Endometrial microvascular endothelial cells (primary cell): Measurements from ENCODE around the gene HERC2. TPM values are rescaled to one million over a fixed set of nuclear protein-coding genes. Genes with fewer than 3 reads are reported as not detected.
"Not testable (repeated sequence)": the region's sequence is repeated elsewhere in the genome, so short reads cannot be mapped to it uniquely, and the experiment has no call there.

Source experiments
- in situ Hi-C: cut with HindIII; loops from 2 replicates; pipeline ENCODE4 v1.10.0; 2017; ENCODE audit warnings: low sequenced_read_pairs, low pct_unique_long_range_greater_than_20kb; ENCODE audit errors: inconsistent ontology term
- total RNA-seq: library from RNA; depleted of rRNA; stranded (reverse); fragments of >200 nt; gene quantifications from one replicate; pipeline ENCODE4 v1.2.3, GENCODE V29; 2015; ENCODE audit errors: inconsistent ontology term

HERC2 gene
- total RNA-seq, 1 donor from 2014 or later: 83.4 TPM

DNA sequence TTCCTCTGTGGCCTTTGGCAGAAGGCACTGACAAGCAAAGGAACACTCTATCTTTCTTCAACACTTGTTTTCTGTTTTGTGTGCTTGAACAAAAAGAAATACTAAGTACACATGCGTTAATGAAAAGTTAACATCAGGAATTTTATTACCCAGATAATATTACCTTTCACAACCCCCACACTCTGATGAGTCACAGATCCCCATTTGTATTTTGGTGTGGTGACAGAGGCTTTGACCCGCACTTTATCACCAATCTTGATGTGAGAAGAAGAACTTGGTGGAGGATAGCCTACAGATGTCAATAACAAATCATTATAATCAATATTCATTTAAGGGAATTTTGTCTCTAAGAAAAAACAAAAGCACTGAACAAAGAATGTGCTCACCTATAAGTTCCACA lies 123.8 kb downstream of the HERC2 start:
- in situ Hi-C loops: not testable (repeated sequence)

DNA sequence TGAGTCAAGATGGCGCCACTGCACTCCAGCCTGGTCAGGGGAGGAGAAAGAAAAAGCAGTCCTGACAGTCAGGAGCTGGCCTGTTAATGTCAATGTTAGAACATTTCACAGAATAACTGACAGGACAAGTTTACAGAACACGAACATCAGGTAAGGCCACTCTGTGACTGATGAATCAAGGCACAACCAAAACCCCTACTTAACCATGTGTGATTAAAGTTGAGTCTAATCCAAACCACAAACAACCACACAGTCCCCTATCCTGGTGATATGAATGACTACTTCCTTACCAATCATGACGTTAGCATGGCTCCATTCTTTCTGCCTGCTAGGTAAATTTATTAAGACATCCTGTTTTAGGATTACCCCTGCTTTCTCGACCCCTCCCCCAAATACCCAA lies 124.3 kb downstream of the HERC2 start:
- in situ Hi-C loops: not testable (repeated sequence)

GRCh38 chr15:28196581-28196980 lies 125.4 kb downstream of the HERC2 start:
- in situ Hi-C loops: not testable (repeated sequence)

DNA sequence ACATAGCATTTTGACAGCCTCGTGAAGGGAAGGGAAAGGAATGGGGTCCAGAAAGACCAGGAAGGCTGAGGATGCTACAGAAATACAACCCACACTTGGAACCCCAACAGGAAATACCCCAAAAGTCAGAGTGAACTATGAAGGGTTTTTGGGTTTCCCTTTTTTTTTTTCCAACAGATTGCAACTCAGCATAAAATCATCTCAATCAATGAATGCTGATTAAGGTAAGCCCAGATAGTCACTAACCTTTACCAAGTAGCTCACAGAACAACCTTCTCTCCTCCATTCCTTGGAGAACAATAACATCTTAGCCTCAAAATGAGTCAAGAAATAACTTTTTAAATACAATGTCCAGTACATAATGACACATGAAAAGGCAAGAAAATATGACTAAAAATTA lies 129.2 kb downstream of the HERC2 start:
- in situ Hi-C loops: no loop called here

- in situ Hi-C loops: no loop called here
These were observed 130.1 kb downstream of the HERC2 start for GRCh38 chr15:28191832-28192231.

- in situ Hi-C loops: no loop called here
These were observed 131.4 kb downstream of the HERC2 start for GRCh38 chr15:28190391-28191174.

- in situ Hi-C loops: no loop called here
These were observed 136.7 kb downstream of the HERC2 start for GRCh38 chr15:28185148-28185895.

DNA sequence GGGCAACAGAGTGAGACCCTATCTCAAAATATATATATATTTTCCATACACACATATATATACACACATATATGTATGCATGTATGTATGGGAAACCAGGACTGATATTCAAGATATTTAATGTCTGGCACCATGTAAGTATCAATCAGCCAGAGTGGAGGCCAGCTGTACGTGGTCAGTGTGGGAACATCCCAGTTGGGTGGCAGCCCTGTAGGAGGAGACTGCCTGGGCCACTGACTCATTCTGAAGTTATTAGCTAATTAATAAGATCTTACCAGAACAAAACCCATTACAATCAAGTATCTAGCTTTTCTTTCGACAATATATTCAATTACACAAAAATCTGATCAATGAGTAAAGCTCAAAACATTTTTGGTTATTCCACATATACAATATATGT lies 137.8 kb downstream of the HERC2 start:
- in situ Hi-C loops: no loop called here

DNA sequence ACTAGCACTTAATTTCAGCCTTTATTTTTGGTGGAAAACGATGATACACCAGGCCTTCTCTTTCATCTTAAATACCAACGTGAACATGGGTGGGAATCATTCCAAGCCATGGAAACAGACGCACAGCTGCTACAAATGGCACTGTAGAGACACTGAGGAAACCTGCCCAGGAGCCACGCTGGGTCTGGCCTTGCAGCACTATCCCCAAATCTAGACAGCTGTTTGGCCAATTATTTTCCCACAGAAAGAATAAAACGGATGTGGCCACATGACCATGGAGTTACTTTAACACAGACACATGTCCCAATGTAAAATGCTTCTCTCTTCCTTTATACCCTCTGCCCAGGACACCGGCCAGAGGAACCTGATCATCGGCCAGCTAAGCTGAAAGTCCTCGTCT lies 139.2 kb downstream of the HERC2 start:
- in situ Hi-C loops: no loop called here

GRCh38 chr15:28182216-28182615 lies 139.8 kb downstream of the HERC2 start:
- in situ Hi-C loops: no loop called here

- in situ Hi-C loops: no loop called here
These were observed 140.6 kb downstream of the HERC2 start for GRCh38 chr15:28181366-28181765.

DNA sequence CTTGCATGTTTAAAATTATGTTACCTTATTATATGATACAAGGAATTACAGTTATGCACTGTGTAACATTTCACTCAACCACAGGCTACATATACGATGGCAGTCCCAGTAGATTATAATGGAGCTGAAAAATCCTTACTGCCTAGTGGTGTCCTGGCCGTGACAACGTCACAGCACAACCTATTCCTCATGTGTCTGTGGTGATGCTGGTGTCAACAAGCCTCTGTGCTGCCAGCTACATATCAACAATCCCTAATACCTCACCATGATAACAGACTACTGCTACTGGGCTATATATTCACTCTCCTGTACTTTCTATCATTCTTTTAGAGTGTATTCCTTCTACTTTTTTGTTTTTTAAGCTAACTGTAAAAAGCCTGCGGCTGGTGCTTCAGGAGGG lies 142.7 kb downstream of the HERC2 start:
- in situ Hi-C loops: no loop called here

GRCh38 chr15:28178727-28179126 lies 143.3 kb downstream of the HERC2 start:
- in situ Hi-C loops: no loop called here

- in situ Hi-C loops: no loop called here
These were observed 143.7 kb downstream of the HERC2 start for GRCh38 chr15:28178290-28178689.

- in situ Hi-C loops: no loop called here
These were observed 152.6 kb downstream of the HERC2 start for GRCh38 chr15:28169366-28169765.

GRCh38 chr15:28168405-28169121 lies 153.4 kb downstream of the HERC2 start:
- in situ Hi-C loops: not testable (repeated sequence)

DNA sequence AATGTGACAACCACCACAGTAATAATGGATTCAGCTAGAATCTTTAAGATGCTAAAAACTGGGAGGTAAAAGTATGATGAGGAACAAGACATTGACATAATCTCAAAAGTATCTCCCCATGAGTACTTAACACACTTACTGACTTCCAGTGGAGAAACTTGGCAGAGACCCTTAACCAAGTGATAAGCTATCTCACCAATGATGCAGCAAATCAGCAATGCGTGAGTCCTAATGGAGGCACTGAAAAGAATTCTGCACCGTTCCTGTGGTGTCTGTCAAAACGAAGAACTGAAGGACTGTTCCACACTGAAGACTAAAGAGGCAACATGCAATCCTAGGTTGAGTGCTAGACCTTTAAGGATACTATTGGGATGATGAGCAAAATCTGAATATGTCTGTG lies 154.9 kb downstream of the HERC2 start:
- in situ Hi-C loops: no loop called here

GRCh38 chr15:28165791-28166190 lies 156.2 kb downstream of the HERC2 start:
- in situ Hi-C loops: no loop called here

DNA sequence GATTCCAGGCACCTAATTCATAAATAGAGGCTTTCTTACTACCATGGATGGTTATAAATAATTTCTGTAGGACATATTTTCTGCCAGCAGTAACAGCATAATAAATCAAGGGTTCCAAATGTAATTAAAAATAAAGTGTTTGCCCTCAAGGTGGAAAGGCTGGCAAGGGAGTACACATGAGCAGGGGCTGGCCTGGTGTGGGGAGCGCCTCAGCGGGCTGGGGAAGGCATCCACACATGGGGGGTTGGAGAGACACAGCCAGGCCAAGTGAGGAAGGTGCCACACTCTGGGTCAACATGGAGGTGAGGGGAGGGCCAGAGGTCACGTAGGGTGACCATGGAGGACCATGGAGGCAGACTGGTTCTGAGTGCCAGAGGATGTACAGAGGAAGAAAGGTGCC lies 157.1 kb downstream of the HERC2 start:
- in situ Hi-C loops: no loop called here

DNA sequence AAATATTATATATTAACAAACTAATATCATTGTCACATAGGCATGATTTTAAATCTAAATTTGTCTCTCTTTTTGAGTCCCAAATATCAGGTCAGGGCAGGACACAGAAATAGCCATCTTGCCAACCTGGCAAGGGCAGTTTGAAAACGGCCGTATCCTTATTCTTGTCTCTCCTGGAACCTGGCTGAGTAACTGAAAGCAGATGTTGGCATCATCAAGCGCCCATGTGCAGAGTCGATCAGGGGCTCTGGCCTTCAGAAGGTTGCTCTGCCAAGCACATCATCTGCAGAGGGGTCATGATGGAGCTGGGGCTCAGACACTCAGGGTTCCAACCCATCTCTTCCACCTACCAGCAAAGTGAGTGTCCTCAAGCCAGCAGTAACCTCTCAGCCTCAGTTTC lies 167.7 kb downstream of the HERC2 start:
- in situ Hi-C loops: no loop called here
